Measurements from ENCODE around the gene ZNF423. TPM values are rescaled to one million over a fixed set of nuclear protein-coding genes. Genes with fewer than 3 reads are reported as not detected.

The ZNF423 gene
- total and polyA plus RNA-seq, 9 of the 15 experiments (the other 6 are each of a cell fraction or from before 2014, with no cell fraction given): not detected

DNA sequence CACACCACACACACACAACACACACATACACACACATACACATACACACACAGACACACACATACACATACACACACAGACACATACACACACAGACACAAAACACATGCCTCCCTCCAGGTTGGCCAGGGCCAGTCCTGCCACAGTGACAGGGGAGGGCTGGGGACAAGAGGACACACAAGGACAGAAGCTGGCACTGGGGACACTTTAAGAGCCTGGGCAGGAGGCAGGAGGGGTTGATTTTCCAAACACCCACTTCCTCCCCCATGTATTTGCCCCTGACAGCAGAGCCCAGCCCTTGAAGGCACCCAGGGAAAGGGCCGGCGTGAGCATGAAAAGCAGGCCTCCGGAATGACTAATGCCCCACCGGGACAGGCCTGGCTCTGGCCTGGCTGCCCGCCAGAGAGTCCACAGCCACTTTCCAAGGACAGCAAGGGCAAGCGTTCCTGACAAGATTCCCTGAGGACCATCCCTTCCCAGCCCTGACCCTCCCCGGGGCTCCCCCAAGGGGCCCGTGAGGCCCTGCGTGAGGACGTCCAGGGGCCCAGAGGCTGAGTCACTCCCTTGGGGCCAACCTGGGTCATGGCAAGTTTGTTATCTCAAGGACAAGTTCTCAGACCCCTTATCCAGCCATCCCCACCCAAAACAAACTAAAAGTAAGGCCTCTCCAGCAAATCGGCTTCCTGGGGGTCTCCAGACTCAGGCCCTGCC lies 235.6 kb downstream of the ZNF423 start (continued):
- TF ChIP-seq MTA2 (IDR thresholded peaks at IDR 0.05; ENCODE audit: low read depth): no peak
- peak; percentile 77; the same call in 1 of the 2 replicates for TF ChIP-seq ELF4 (CRISPR knock-in tag; IDR thresholded peaks at IDR 0.05)
- TF ChIP-seq SP2 (IDR thresholded peaks at IDR 0.05; ENCODE audit: extremely low read depth, low read depth, low read length, poor library complexity, severe bottlenecking): no peak
- TF ChIP-seq, protein P1, sequence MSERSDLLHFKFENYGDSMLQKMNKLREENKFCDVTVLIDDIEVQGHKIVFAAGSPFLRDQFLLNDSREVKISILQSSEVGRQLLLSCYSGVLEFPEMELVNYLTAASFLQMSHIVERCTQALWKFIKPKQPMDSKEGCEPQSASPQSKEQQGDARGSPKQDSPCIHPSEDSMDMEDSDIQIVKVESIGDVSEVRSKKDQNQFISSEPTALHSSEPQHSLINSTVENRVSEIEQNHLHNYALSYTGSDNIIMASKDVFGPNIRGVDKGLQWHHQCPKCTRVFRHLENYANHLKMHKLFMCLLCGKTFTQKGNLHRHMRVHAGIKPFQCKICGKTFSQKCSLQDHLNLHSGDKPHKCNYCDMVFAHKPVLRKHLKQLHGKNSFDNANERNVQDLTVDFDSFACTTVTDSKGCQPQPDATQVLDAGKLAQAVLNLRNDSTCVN (CRISPR knock-in tag; IDR thresholded peaks at IDR 0.05): 0 out of 2 replicates have a peak, but pooled peaks have one; percentile 35
- TF ChIP-seq ZNF316 (IDR thresholded peaks at IDR 0.05): peak; percentile 47
- TF ChIP-seq EP300 (IDR thresholded peaks at IDR 0.05; ENCODE audit: low read length): peak; percentile 51; the same call in 1 of the 2 replicates
- no peak for TF ChIP-seq KDM4B (IDR thresholded peaks at IDR 0.05; ENCODE audit: borderline replicate concordance in 2 of 2, low read depth in 1 of 2)
- no peak for TF ChIP-seq XRCC3 (IDR thresholded peaks at IDR 0.05)
- TF ChIP-seq ASH1L (IDR thresholded peaks at IDR 0.05; ENCODE audit: borderline replicate concordance, low read depth, partially characterized antibody): peak; percentile 22
- no peak for TF ChIP-seq MED1 (CRISPR knock-in tag; IDR thresholded peaks at IDR 0.05; ENCODE audit: borderline replicate concordance)
- TF ChIP-seq, protein P2, sequence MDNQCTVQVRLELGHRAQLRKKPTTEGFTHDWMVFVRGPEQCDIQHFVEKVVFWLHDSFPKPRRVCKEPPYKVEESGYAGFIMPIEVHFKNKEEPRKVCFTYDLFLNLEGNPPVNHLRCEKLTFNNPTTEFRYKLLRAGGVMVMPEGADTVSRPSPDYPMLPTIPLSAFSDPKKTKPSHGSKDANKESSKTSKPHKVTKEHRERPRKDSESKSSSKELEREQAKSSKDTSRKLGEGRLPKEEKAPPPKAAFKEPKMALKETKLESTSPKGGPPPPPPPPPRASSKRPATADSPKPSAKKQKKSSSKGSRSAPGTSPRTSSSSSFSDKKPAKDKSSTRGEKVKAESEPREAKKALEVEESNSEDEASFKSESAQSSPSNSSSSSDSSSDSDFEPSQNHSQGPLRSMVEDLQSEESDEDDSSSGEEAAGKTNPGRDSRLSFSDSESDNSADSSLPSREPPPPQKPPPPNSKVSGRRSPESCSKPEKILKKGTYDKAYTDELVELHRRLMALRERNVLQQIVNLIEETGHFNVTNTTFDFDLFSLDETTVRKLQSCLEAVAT (IDR thresholded peaks at IDR 0.05): peak; percentile 50 to 59; a peak in 1 of 4 replicates
- TF ChIP-seq, protein P3, sequence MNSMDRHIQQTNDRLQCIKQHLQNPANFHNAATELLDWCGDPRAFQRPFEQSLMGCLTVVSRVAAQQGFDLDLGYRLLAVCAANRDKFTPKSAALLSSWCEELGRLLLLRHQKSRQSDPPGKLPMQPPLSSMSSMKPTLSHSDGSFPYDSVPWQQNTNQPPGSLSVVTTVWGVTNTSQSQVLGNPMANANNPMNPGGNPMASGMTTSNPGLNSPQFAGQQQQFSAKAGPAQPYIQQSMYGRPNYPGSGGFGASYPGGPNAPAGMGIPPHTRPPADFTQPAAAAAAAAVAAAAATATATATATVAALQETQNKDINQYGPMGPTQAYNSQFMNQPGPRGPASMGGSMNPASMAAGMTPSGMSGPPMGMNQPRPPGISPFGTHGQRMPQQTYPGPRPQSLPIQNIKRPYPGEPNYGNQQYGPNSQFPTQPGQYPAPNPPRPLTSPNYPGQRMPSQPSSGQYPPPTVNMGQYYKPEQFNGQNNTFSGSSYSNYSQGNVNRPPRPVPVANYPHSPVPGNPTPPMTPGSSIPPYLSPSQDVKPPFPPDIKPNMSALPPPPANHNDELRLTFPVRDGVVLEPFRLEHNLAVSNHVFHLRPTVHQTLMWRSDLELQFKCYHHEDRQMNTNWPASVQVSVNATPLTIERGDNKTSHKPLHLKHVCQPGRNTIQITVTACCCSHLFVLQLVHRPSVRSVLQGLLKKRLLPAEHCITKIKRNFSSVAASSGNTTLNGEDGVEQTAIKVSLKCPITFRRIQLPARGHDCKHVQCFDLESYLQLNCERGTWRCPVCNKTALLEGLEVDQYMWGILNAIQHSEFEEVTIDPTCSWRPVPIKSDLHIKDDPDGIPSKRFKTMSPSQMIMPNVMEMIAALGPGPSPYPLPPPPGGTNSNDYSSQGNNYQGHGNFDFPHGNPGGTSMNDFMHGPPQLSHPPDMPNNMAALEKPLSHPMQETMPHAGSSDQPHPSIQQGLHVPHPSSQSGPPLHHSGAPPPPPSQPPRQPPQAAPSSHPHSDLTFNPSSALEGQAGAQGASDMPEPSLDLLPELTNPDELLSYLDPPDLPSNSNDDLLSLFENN (IDR thresholded peaks at IDR 0.05; ENCODE audit: low read depth in 2 of 2, low read length in 2 of 2): no peak
- TF ChIP-seq HDAC8 (tag; IDR thresholded peaks at IDR 0.05): peak; percentile 62; the same call in 1 of the 2 replicates
- peak; percentile 38 for TF ChIP-seq NEUROD1 (IDR thresholded peaks at IDR 0.05; ENCODE audit: borderline replicate concordance, low read depth, low read length, partially characterized antibody)
- peak; percentile 76 for TF ChIP-seq ZNF589 (CRISPR knock-in tag; IDR thresholded peaks at IDR 0.05; ENCODE audit: low read depth)
- TF ChIP-seq DMBX1 (CRISPR knock-in tag; IDR thresholded peaks at IDR 0.05; ENCODE audit: borderline replicate concordance): peak; percentile 54; the same call in 1 of the 2 replicates
- TF ChIP-seq LEF1 (IDR thresholded peaks at IDR 0.05): peak; percentile 84
- no peak for TF ChIP-seq PHTF2 (CRISPR knock-in tag; IDR thresholded peaks at IDR 0.05)
- TF ChIP-seq, protein P4, sequence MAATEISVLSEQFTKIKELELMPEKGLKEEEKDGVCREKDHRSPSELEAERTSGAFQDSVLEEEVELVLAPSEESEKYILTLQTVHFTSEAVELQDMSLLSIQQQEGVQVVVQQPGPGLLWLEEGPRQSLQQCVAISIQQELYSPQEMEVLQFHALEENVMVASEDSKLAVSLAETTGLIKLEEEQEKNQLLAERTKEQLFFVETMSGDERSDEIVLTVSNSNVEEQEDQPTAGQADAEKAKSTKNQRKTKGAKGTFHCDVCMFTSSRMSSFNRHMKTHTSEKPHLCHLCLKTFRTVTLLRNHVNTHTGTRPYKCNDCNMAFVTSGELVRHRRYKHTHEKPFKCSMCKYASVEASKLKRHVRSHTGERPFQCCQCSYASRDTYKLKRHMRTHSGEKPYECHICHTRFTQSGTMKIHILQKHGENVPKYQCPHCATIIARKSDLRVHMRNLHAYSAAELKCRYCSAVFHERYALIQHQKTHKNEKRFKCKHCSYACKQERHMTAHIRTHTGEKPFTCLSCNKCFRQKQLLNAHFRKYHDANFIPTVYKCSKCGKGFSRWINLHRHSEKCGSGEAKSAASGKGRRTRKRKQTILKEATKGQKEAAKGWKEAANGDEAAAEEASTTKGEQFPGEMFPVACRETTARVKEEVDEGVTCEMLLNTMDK (IDR thresholded peaks at IDR 0.05; ENCODE audit: borderline replicate concordance, insufficient read depth, low read depth, low read length, poor library complexity, severe bottlenecking): no peak
